Measurements from ENCODE around the gene PLEKHG4B.
"Not testable (repeated sequence)": the region's sequence is repeated elsewhere in the genome, so short reads cannot be mapped to it uniquely, and the experiment has no call there.

PLEKHG4B gene

DNA sequence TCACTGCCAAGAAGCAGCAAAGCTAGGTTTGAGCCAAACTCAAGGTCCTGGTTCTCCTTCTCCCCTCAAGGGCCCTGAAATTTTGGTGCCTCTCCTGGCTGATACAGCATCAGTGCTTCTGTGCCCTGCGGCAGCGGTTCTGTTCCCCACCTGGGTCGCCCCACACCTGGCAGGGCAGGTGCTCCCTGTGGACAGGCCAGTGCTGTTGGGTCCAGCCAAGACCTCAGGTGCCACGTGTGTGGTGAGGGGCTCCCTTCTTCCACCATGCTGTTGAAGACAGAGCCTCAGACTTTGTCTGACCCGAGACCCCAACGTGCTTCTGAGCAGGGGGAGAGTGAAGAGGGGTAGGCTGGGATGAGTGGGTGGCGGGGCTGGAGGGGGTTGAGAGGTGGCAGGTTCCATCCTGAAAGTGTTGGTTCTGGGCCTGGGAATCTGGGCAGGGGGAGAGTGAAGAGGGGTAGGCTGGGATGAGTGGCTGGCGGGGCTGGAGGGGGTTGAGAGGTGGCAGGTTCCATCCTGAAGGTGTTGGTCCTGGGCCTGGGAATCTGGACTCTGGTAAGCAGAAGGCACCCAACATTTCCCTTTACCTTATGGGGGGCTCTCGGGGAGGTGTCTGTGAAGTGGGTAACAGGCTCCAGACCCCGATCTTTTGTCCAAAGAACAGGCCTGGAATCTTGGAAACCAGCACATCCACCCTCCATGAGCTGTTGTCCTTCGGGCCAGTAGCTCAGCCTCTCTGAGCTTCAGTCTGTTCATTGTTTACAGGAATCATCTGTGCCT, 2.3 kb downstream of the PLEKHG4B start:
- DNase-seq, result no peak

DNA sequence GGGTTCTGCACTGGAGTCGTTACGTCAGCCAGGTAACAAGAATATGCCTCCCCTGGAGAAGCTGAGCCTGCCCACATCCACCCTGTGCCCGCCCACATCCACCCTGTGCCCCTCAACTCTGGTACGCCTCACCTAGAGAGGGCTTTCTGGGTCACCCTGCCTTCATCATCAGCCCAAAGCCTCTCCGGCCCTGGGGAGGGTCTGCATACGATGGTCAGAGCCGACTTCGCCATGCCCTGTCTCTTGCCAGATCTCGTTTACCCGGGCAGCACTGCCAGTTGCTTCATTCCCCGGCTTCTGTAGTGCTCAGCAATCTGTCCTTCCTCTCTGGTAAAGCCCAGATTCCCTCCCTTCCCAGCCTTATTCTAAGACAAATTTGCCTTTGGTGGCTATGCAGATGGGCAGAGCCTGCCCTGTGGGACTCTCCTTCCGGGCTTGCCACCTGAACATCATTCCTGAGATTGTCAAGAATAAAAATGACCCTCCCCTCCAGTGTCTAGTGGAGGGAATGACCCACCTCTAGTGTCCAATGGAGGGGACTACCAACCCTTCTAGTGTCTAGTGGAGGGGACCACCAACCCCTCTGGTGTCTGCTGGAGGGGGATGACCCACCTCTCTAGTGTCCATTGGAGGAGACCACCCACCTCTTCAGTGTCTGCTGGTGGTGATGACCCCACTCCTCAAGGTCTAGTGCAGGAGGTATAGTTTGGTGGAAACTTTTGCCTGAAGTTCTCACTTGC, 3.4 kb downstream of the PLEKHG4B start:
- DNase-seq, result no peak

GRCh38 chr5:96976-97660, 5.2 kb downstream of the PLEKHG4B start:
- DNase-seq, result no peak

GRCh38 chr5:99815-100214, 7.8 kb downstream of the PLEKHG4B start:
- no peak for DNase-seq

GRCh38 chr5:102411-103043, 10.6 kb downstream of the PLEKHG4B start:
- no peak for DNase-seq

GRCh38 chr5:104106-104505, 12.1 kb downstream of the PLEKHG4B start:
- not testable (repeated sequence) for DNase-seq

DNA sequence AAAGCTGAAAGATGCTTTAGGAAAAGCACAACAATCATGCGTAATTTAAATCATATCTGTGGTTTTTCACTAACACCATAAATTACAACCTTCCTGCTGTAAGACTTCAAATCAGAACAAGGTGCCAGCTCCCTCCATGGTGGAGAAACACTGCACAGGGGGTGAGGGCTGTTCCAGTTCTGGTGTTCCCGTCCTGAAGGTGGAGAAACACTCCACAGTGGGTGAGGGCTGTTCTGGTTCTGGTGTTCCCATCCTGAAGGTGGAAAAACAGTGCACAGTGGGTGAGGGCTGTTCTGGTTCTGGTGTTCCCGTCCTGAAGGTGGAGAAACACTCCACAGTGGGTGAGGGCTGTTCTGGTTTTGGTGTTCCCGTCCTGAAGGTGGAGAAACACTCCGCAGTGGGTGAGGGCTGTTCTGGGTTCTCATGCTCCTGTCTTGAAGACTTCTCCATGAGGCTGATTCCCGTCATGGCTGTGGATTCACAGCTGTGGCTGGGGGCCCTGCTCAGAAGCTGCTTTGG, 12.9 kb downstream of the PLEKHG4B start:
- DNase-seq, result no peak

DNA sequence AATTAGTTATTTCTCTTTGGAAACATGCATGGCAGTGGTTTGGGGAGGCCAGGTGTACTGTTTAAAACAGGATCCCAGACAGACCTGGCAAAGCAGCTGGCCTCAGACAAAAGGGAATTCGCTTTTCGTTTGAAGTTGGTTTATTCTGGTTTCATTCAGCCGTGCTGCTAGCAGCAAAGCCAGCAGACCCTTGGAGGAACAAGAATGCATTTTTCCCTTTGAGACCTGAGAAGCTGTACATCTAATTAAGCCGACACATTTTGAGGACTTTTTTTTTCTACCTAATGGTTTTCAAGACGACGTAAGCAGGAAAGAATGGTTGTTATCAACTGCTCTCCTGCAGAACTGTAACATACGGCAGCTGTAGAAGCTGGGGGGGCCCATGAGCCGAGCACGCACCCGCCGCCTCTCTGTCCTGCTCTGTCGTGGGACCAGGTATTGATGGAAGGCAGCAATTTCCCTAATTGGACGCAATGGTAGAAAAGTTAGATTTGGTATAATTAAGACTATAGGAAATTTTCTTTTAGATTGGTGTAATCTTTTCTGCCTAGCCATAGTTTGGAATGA, 13.6 kb downstream of the PLEKHG4B start:
- DNase-seq, result no peak

DNA sequence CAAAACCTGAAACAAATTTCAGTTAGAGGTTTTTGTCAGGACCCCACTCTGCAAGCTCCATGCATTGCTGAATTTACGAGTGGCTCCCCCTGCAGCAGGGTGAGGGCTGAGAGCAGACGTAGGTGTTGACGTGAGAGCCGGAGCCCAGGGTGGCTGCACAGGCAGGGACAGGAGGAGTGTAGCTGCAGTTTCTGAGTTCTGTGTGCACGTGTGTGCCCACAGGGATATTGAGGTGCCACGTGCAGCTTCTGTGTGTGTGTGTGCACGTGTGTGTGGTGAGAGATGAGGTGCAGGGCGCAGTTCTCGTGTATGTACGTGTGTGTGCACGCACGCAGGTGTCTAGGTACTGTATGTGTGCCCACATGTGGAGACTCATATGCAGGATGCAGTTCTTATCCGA, 14.6 kb downstream of the PLEKHG4B start:
- DNase-seq, result no peak

GRCh38 chr5:107526-107925, 15.6 kb downstream of the PLEKHG4B start:
- DNase-seq, result no peak

DNA sequence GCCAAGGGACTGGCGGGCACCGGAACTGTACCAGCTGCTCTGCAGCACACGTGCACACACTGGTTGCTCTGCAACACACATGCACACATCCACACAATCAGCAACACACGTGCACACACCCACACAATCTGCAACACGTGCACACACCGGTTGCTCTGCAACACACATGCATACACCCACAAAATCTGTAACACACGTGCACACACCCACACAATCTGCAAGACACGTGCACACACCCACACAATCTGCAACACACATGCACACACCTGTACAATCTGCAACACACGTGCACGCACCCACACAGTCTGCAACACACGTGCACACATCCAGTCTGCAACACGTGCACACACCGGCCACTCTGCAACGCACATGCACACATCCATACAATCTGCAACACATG, 17.9 kb downstream of the PLEKHG4B start:
- DNase-seq, result no peak

DNA sequence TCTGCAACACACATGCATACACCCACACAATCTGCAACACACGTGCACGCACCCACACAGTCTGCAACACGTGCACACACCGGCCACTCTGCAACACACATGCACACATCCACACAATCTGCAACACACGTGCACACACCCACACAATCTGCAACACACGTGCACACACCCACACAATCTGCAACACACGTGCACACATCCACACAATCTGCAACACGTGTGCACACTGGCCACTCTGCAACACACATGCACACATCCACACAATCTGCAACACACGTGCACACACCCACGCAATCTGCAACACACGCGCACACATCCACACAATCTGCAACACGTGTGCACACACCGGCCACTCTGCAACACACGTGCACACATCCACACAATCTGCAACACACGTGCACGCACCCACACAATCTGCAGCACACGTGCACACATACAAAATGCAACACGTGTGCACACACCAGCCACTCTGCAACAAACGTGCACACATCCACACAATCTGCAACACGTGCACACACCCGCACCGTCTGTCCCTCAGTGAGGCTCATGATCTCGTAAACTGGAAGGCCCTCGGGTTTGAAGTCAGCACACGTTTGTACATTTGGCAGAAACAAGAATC, 18.4 kb downstream of the PLEKHG4B start:
- DNase-seq, result no peak

- DNase-seq, result no peak
Observed at GRCh38 chr5:111171-111570, 19.2 kb downstream of the PLEKHG4B start.

DNA sequence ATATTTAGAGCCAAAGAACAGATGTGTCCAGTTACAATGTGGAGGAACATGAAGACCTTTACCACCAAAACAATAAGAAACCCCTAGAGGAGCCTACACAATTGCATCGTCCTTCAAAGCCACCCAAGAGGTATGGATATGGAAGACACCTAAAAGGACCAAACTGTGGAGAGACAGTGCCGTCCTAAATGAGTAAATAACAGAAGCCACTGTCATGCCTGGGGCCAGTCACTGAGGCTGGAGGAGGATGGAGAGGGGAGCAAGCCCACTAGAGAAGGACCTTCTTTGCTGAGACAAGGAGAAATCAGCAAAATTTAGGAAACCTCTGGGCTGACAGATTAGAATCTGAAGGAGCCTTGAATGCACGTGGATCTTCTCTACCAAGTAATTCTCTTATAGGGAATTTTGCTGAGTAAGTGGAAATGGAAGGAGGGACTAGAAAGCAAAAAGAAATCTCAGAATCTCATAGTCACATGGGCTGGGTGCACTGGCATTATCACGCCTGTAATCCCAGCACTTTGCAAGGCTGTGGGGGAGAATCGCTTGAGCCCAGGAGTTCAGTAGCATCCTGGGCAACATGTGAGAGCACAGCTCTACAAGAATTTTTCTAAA, 27.6 kb downstream of the PLEKHG4B start:
- DNase-seq, result no peak

DNA sequence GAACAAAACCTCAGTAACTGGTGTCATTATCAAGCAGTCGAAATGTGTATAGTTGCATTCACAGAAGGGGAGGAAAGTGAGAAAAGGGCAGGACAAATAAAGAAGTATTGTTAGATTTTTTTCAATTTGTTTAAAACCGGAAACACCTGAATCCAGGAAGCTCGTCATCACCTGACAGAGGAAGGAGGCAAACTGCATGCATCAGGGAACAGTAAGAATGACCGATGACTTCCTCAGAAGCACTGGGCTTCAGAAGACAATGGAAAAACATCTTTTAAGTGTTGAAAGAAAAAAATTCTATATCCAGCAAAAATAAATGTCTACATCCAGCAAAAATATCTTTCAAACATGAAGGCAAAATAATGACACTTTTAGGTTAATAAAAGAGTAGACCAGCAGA, 29.5 kb downstream of the PLEKHG4B start:
- DNase-seq, result no peak

GRCh38 chr5:125815-126214, 33.8 kb downstream of the PLEKHG4B start:
- DNase-seq, result no peak

- DNase-seq, result no peak
Observed at GRCh38 chr5:126806-127205, 34.8 kb downstream of the PLEKHG4B start.

DNA sequence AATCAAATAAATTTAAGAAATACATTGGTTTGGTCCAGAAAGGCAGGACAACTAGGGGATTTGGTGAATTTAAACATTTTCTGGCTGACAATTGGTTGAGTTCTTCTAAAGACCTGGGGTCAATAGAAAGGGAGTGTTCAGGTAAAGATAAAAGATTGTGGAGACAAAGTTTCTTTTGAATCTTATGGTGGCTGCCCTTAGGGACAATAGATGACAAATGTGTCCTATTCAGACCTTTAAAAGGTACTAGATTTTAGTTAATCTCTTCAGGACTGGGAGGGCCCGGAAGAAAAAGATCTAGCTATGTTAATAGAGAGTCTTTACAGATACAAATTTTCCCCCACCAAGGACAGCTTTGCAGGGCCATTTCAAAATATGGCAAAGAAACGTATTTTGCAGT, 35.9 kb downstream of the PLEKHG4B start:
- no peak for DNase-seq

GRCh38 chr5:128446-128845, 36.5 kb downstream of the PLEKHG4B start:
- no peak for DNase-seq

DNA sequence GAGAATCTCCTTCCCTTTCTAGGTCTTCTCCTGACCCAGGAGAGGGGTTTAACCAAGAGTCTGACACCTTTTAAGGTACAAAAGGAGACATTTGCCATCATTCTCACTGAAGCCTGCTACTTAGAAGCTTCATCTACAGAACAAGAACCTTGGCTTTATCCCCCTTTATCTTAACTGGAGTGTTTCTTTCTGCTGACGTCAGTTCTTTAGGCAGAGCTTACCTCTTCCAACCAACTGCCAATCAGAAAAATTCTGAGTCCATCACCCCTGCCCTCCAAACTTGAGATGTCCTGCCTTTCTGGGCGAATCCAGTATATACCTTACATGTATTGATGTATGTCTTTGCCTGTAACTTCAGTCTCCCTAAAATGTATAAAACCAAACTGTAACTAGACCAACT, 37.2 kb downstream of the PLEKHG4B start:
- DNase-seq, result no peak

DNA sequence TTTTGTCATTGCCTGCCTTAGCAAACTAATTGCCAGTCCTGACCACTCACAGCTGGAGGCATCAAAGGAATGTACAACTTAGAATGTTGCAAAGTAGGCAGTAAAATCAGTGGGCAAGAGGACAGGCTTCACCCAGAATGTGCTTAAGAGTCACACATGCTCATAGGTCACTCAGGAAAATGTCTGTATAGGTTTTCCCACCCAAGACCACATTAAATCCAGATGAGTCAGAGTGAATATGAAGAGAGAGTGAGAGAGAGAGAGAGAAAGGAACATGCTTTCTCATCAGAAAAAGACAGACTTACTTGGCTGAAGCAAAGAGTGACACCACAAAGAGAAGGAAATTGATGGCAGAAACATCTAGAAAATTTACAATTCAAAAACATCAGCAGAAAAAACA, 37.9 kb downstream of the PLEKHG4B start:
- no peak for DNase-seq

- no peak for DNase-seq
Observed at GRCh38 chr5:130601-131131, 38.7 kb downstream of the PLEKHG4B start.
